Lower lobe of right lung (tissue), 2 donors: ENCODE measurements around the gene DES. TPM values are rescaled to one million over a fixed set of nuclear protein-coding genes. Genes with fewer than 3 reads are reported as not detected.

Source experiments
- ATAC-seq, 2 donors: fragments of 200-7000 bp; cut with Tn5 transposase; one replicate each; pipeline ENCODE4 v1.9.1; 2020 to 2022; ENCODE audit warnings: mild to moderate bottlenecking in 2 of 2, moderate library complexity in 2 of 2
- DNase-seq: peaks from one replicate; pipeline ENCODE4 v3.0.0-alpha.2; 2020
- H3K27ac ChIP-seq: fragments of 200-600 bp; one replicate; pipeline ENCODE4 v1.8.0; 2022
- H3K27me3 ChIP-seq: fragments of 200-600 bp; one replicate; pipeline ENCODE4 v1.8.0; 2022; ENCODE audit warnings: low read depth
- H3K36me3 ChIP-seq: fragments of 200-600 bp; one replicate; pipeline ENCODE4 v1.8.0; 2022; ENCODE audit warnings: mild to moderate bottlenecking
- H3K4me1 ChIP-seq: fragments of 200-600 bp; one replicate; pipeline ENCODE4 v1.8.0; 2022
- H3K4me3 ChIP-seq: fragments of 200-600 bp; one replicate; pipeline ENCODE4 v1.8.0; 2022; ENCODE audit warnings: mild to moderate bottlenecking
- H3K9me3 ChIP-seq: fragments of 200-600 bp; one replicate; pipeline ENCODE4 v1.8.0; 2022
- CTCF ChIP-seq: fragments of 200-600 bp; IDR thresholded peaks from one replicate; pipeline ENCODE4 v1.8.0; 2022; ENCODE audit warnings: antibody characterized with exemption, mild to moderate bottlenecking
- intact Hi-C: fragments of 100-400 bp; cut with DNase I; formaldehyde crosslinking; loops from one replicate; pipeline ENCODE4 v1.11.0; 2022
- total RNA-seq: library from RNA; stranded (reverse); fragmentation: NEBNext Ultra II Directional; extraction: Animal tissue kit (Norgen Biotek cat#: 25700); gene quantifications from one replicate; pipeline ENCODE4 v1.2.1, GENCODE V29; 2021
- donor health status: DM: no; HTN: yes; CAD: no; lungs with severe emphysema.

DES gene
- total RNA-seq, 1 donor from 2014 or later: 64.5 TPM

GRCh38 chr2:219458996-219459395 is 40.8 kb downstream of the DES start:
- intact Hi-C loops: no loop called here
- Histone ChIP-seq H3K36me3 (no peaks in the 10 kb centered on the region), H3K9me3 (no peaks in the 10 kb centered on the region), H3K27me3 (peaks cover 19% of the 10 kb centered on the region), H3K27ac (no peak overlapping the region), H3K4me1 (peaks cover 4% of the 10 kb centered on the region), H3K4me3 (no peak overlapping the region)
- DNase-seq (no peak), ATAC-seq (no peak)
- no peak for TF ChIP-seq CTCF

- peaks cover 4% of the 10 kb centered on the region for H3K4me1 ChIP-seq
- no peak overlapping the region for H3K27ac ChIP-seq
- H3K4me3 ChIP-seq: no peak overlapping the region
- peaks cover 17% of the 10 kb centered on the region for H3K27me3 ChIP-seq
- intact Hi-C loops: no loop called here
- no peaks in the 10 kb centered on the region for H3K36me3 ChIP-seq
- peak; percentile 65 to 78 for ATAC-seq
- no peaks in the 10 kb centered on the region for H3K9me3 ChIP-seq
- peak; percentile 87 for TF ChIP-seq CTCF
- peak; percentile 63 for DNase-seq
Measured at GRCh38 chr2:219459460-219460311, 41.5 kb downstream of the DES start.

GRCh38 chr2:219460424-219460926 is 42.3 kb downstream of the DES start:
- ATAC-seq: peak in 1 of 2 donors; percentile 10
- Histone ChIP-seq H3K27ac (no peak overlapping the region), H3K36me3 (no peaks in the 10 kb centered on the region), H3K4me1 (peaks cover 4% of the 10 kb centered on the region), H3K27me3 (peaks cover 17% of the 10 kb centered on the region), H3K4me3 (no peak overlapping the region), H3K9me3 (no peaks in the 10 kb centered on the region)
- DNase-seq: no peak
- no peak for TF ChIP-seq CTCF
- intact Hi-C loops: no loop called here

- no peaks in the 10 kb centered on the region for H3K36me3 ChIP-seq
- H3K27me3 ChIP-seq: peaks cover 17% of the 10 kb centered on the region
- intact Hi-C loops: no loop called here
- no peaks in the 10 kb centered on the region for H3K9me3 ChIP-seq
- ATAC-seq (no peak), DNase-seq (no peak)
- H3K4me1 ChIP-seq: peaks cover 4% of the 10 kb centered on the region
- no peak overlapping the region for H3K27ac ChIP-seq
- H3K4me3 ChIP-seq: no peak overlapping the region
- no peak for TF ChIP-seq CTCF
Measured at GRCh38 chr2:219461047-219461514, 42.9 kb downstream of the DES start.

- H3K36me3 ChIP-seq: no peaks in the 10 kb centered on the region
- no peak for TF ChIP-seq CTCF
- H3K4me3 ChIP-seq: no peak overlapping the region
- peaks cover 17% of the 10 kb centered on the region for H3K27me3 ChIP-seq
- intact Hi-C loops: no loop called here
- peaks cover 4% of the 10 kb centered on the region for H3K4me1 ChIP-seq
- ATAC-seq (no peak), DNase-seq (no peak)
- no peaks in the 10 kb centered on the region for H3K9me3 ChIP-seq
- no peak overlapping the region for H3K27ac ChIP-seq
Measured at GRCh38 chr2:219461669-219462068, 43.5 kb downstream of the DES start.
